Right atrium auricular region (tissue), 2 donors: ENCODE data around the gene TLCD3B. TPM values are rescaled to one million over a fixed set of nuclear protein-coding genes. Genes with fewer than 3 reads are reported as not detected.

Experiments used
- DNase-seq: peaks from one replicate; pipeline ENCODE4 v3.0.0-alpha.2; 2019; ENCODE audit warnings: low spot score
- H3K27ac ChIP-seq, 2 donors: fragments of 200-600 bp; sonication (generic); 1 replicate in 1 of 2; 2 replicates in 1 of 2; pipeline ENCODE4 v1.5.1; 2016 to 2019
- H3K27me3 ChIP-seq, 2 donors: fragments of 200-600 bp; sonication (generic); one replicate each; pipeline versions ENCODE4 v1.5.1 to v1.6.0; 2017 to 2019
- H3K36me3 ChIP-seq: fragments of 200-600 bp; sonication (generic); one replicate; pipeline ENCODE4 v1.5.1; 2016
- H3K4me1 ChIP-seq, 2 donors: fragments of 200-600 bp; sonication (generic); one replicate each; pipeline versions ENCODE4 v1.5.1 to v1.6.0; 2017 to 2019
- H3K4me3 ChIP-seq, 2 donors: fragments of 200-600 bp; sonication (generic); 1 replicate in 1 of 2; 2 replicates in 1 of 2; pipeline ENCODE4 v1.5.1; 2017 to 2019; ENCODE audit warnings: mild to moderate bottlenecking in 1 of 2, moderate library complexity in 1 of 2
- H3K9me3 ChIP-seq, 2 donors: fragments of 200-600 bp; sonication (generic); one replicate each; pipeline ENCODE4 v1.5.1; 2019
- total RNA-seq, 2 donors: library from RNA; depleted of rRNA; stranded (reverse); fragments of >200 nt; gene quantifications; one replicate each; pipeline ENCODE4 v1.1.0, GENCODE V29; 2016
- TF ChIP-seq, protein P1 (sequence below), 2 donors: fragments of 200-600 bp; sonication (generic); IDR thresholded peaks; one replicate each; pipeline ENCODE4 v1.5.1; 2019; ENCODE audit warnings: antibody characterized with exemption in 2 of 2

TLCD3B gene
- total RNA-seq, 2 donors from 2014 or later = not detected

DNA sequence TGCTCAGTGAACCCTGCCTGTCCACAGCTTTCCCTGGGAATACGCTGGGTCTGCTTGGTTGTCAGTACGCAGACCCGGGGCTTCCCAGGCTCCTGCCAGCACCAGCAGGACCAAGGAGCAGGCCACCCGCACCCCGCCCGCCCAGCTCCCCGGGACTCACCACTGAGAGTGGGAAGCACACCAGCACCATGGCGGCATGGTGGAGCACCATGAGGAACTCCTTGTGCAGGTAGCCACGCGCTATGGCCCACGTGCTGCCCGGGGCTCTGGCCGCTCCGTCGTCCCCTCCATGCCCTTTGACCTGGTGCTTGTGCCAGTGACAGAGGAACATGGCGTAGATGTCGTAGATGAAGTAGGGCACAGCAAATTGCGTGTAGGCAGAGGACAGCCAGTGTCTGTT, 4.6 kb downstream of the TLCD3B start:
- Histone ChIP-seq H3K27ac (no peak overlapping the region), H3K27me3 (peaks cover 6 to 13% of the 10 kb centered on the region in 2 donors), H3K4me1 (peaks cover 0 to 12% of the 10 kb centered on the region in 2 donors), H3K9me3 (no peaks in the 10 kb centered on the region), H3K36me3 (no peaks in the 10 kb centered on the region), H3K4me3 (no peak overlapping the region)
- no peak for DNase-seq
- TF ChIP-seq, protein P1, sequence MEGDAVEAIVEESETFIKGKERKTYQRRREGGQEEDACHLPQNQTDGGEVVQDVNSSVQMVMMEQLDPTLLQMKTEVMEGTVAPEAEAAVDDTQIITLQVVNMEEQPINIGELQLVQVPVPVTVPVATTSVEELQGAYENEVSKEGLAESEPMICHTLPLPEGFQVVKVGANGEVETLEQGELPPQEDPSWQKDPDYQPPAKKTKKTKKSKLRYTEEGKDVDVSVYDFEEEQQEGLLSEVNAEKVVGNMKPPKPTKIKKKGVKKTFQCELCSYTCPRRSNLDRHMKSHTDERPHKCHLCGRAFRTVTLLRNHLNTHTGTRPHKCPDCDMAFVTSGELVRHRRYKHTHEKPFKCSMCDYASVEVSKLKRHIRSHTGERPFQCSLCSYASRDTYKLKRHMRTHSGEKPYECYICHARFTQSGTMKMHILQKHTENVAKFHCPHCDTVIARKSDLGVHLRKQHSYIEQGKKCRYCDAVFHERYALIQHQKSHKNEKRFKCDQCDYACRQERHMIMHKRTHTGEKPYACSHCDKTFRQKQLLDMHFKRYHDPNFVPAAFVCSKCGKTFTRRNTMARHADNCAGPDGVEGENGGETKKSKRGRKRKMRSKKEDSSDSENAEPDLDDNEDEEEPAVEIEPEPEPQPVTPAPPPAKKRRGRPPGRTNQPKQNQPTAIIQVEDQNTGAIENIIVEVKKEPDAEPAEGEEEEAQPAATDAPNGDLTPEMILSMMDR (IDR thresholded peaks at IDR 0.05) = no peak

DNA sequence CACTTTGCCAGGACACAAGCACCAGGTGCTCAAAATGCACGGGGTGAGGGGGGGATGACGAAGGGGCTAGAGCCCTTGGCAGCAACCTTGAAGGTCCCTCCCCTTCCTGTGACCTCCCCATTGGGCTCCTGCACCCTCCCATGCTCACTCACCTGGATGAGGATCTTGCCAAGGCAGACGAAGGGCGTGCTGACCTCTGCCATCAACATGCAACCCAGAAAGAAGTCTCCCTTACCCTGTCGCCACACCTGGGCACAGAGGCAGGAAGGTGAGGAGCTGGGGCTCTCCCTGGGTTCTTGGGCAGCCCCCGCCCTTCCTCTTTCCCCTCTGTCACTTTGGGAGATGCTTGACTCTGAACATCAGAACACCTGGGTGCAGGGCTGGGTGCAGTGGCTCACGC, 5.5 kb downstream of the TLCD3B start:
- TF ChIP-seq, protein P1 (IDR thresholded peaks at IDR 0.05) = no peak
- Histone ChIP-seq H3K27me3 (peaks cover 0 to 9% of the 10 kb centered on the region in 2 donors), H3K4me3 (no peak overlapping the region)

DNA sequence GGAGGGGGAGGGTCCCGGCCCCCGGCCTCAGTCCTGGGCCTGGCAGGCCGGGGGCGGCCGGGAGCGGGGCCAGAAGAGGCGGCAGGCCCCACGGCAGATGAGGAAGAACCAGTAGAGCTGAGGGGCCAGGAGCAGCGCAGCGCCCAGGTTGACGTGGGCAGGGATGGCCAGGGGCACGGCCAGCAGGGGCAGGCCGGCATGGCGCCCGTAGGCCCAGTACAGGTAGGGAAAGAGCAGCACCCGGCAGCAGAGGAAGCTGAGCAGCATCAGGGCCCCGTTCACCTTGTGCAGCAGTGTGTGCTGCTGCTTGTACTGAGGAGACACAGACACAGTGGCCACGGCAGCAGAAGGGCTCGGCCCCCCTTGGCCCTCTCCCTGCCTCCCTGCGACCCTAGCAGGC, 5.9 kb downstream of the TLCD3B start:
- H3K4me1 ChIP-seq = peaks cover 0 to 13% of the 10 kb centered on the region in 2 donors
- H3K4me3 ChIP-seq = no peak overlapping the region
- peaks cover 0 to 9% of the 10 kb centered on the region in 2 donors for H3K27me3 ChIP-seq
- H3K9me3 ChIP-seq = no peaks in the 10 kb centered on the region
- DNase-seq = no peak
- no peaks in the 10 kb centered on the region for H3K36me3 ChIP-seq
- no peak overlapping the region for H3K27ac ChIP-seq
- TF ChIP-seq, protein P1 (IDR thresholded peaks at IDR 0.05) = no peak

More for the DNA sequence above, 5.5 kb downstream of the TLCD3B start:
- Histone ChIP-seq H3K9me3 (no peaks in the 10 kb centered on the region), H3K4me1 (peaks cover 0 to 12% of the 10 kb centered on the region in 2 donors), H3K36me3 (no peaks in the 10 kb centered on the region), H3K27ac (no peak overlapping the region)
- DNase-seq = no peak

DNA sequence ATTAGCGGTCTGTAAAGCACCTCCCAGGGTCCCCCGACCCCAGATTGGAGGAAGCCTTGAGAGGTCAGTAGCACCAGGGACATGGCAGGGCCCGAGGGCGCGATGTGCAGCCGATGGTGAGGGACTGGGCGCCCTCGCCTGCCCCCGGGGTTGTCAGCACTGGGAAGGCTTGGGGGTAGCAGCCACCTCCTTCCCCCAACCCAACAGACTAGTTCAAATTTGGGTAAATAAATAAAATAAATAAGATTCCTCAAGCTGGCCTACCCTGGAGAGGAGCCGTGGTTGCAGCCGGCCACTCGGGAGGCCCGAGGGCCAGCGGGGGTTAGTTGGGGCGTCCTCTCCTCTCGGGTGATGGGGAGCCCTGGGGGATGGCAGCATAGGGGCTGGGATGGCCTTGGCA, 6.6 kb downstream of the TLCD3B start:
- H3K4me3 ChIP-seq = no peak overlapping the region
- TF ChIP-seq, protein P1 (IDR thresholded peaks at IDR 0.05) = no peak
- no peaks in the 10 kb centered on the region for H3K36me3 ChIP-seq
- H3K9me3 ChIP-seq = no peaks in the 10 kb centered on the region
- H3K27me3 ChIP-seq = peaks cover 0 to 3% of the 10 kb centered on the region in 2 donors
- H3K4me1 ChIP-seq = peaks cover 0 to 13% of the 10 kb centered on the region in 2 donors
- DNase-seq = no peak
- no peak overlapping the region for H3K27ac ChIP-seq

DNA sequence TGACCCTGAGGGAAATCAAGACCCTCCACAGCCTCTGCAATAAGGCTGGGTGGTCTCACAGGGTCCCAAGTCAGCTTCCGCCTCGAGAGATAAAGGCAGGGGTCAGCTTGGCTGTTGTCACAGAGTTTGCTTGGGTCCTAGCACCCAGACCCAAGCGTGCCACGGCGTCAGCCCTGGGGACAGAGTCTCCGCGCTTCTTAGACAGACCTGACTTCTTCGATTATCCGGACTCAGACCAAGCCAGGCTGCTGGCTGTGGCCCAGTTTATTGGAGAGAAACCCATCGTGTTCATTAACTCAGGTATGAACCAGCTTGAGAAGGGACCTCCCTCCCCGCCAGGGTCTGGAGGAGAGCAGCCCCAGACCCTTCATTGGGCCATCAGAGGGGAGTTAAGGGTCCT, 7.5 kb downstream of the TLCD3B start:
- Histone ChIP-seq H3K9me3 (no peaks in the 10 kb centered on the region), H3K4me1 (peaks cover 0 to 13% of the 10 kb centered on the region in 2 donors), H3K27ac (no peak overlapping the region), H3K27me3 (peaks cover 0 to 3% of the 10 kb centered on the region in 2 donors), H3K36me3 (no peaks in the 10 kb centered on the region), H3K4me3 (no peak overlapping the region)
- TF ChIP-seq, protein P1 (IDR thresholded peaks at IDR 0.05) = no peak
- no peak for DNase-seq

GRCh38 chr16:30022887-30023286, 8.2 kb downstream of the TLCD3B start, which contains the start of gene C16orf92:
C16orf92 (plus strand) TSS chr16:30023198; CDS start chr16:30023341, 143 bp downstream.
- no peaks in the 10 kb centered on the region for H3K36me3 ChIP-seq
- TF ChIP-seq, protein P1 (IDR thresholded peaks at IDR 0.05) = no peak
- no peaks in the 10 kb centered on the region for H3K9me3 ChIP-seq
- H3K27ac ChIP-seq = no peak within 1 kb of the TSS
- H3K27me3 ChIP-seq = peaks cover 0 to 3% of the 10 kb centered on the region in 2 donors
- DNase-seq = no peak
- H3K4me1 ChIP-seq = peaks cover 0 to 13% of the 10 kb centered on the region in 2 donors
- no peak within 1 kb of the TSS for H3K4me3 ChIP-seq
